MM.1S (cell line): ENCODE data around the gene PRR15L.

Experiments
- DNase-seq: peaks from one replicate; pipeline ENCODE4 v3.0.0-alpha.2; 2015
- H2AFZ ChIP-seq: fragments of 300-600 bp; sonication (generic); 2 replicates; pipeline ENCODE4 v1.6.0; 2016; ENCODE audit warnings: antibody characterized with exemption, low read length
- H3F3A ChIP-seq: fragments of 300-600 bp; sonication (generic); 2 replicates; pipeline ENCODE4 v1.6.1; 2016; ENCODE audit warnings: mild to moderate bottlenecking, antibody characterized with exemption, low read length, moderate library complexity, mixed read lengths; ENCODE audit not compliant: insufficient read depth
- H3K27ac ChIP-seq: fragments of 300-600 bp; sonication (generic); 2 replicates; pipeline ENCODE4 v1.5.1; 2016; ENCODE audit warnings: mild to moderate bottlenecking, low read length
- H3K27me3 ChIP-seq: fragments of 300-600 bp; sonication (generic); replicated peaks from 2 replicates; pipeline ENCODE4 v1.6.0; 2016; ENCODE audit warnings: low read length; ENCODE audit not compliant: insufficient read depth
- H3K36me3 ChIP-seq: fragments of 300-600 bp; sonication (generic); replicated peaks from 2 replicates; pipeline ENCODE4 v1.6.1; 2016; ENCODE audit warnings: mild to moderate bottlenecking, low read length, mixed read lengths; ENCODE audit not compliant: insufficient read depth
- H3K4me1 ChIP-seq: fragments of 300-600 bp; sonication (generic); 2 replicates; pipeline ENCODE4 v1.6.1; 2016; ENCODE audit warnings: low read length, mixed read lengths
- H3K4me2 ChIP-seq: fragments of 300-600 bp; sonication (generic); 2 replicates; pipeline ENCODE4 v1.6.0; 2016; ENCODE audit warnings: low read depth, low read length
- H3K4me3 ChIP-seq: fragments of 300-600 bp; sonication (generic); 2 replicates; pipeline ENCODE4 v1.5.1; 2016; ENCODE audit warnings: low read length, mixed read lengths
- H3K79me2 ChIP-seq: fragments of 300-600 bp; sonication (generic); 2 replicates; pipeline ENCODE4 v1.6.1; 2016; ENCODE audit warnings: mixed run types, low read length, mixed read lengths
- H3K9ac ChIP-seq: fragments of 300-600 bp; sonication (generic); 2 replicates; pipeline ENCODE4 v1.6.1; 2016; ENCODE audit warnings: low read length, mixed read lengths
- H3K9me2 ChIP-seq: fragments of 300-600 bp; sonication (generic); replicated peaks from 2 replicates; pipeline ENCODE4 v1.6.1; 2016; ENCODE audit warnings: mild to moderate bottlenecking, low read length, mixed read lengths; ENCODE audit not compliant: insufficient read depth
- H3K9me3 ChIP-seq: fragments of 300-600 bp; sonication (generic); replicated peaks from 2 replicates; pipeline ENCODE4 v1.6.1; 2016; ENCODE audit warnings: mild to moderate bottlenecking, low read length, mixed read lengths; ENCODE audit not compliant: insufficient read depth
- H4K20me1 ChIP-seq: fragments of 300-600 bp; sonication (generic); 2 replicates; pipeline ENCODE4 v1.6.1; 2016; ENCODE audit warnings: mild to moderate bottlenecking, low read length, moderate library complexity, mixed read lengths; ENCODE audit not compliant: insufficient read depth
- CTCF ChIP-seq: fragments of 300-600 bp; sonication (generic); IDR thresholded peaks from 2 replicates; pipeline ENCODE4 v1.5.1; 2016; ENCODE audit warnings: antibody characterized with exemption, low read length, mixed read lengths
- EZH2 ChIP-seq: fragments of 300-600 bp; sonication (generic); optimal IDR thresholded peaks from 2 replicates; pipeline ENCODE3; 2017; ENCODE audit warnings: low read depth, mild to moderate bottlenecking, antibody characterized with exemption, low read length, mixed read lengths
- EZH2phosphoT487 ChIP-seq: fragments of 300-600 bp; sonication (generic); IDR thresholded peaks from 2 replicates; pipeline ENCODE4 v1.6.1; 2018; ENCODE audit warnings: antibody characterized with exemption, low read length

The PRR15L gene

DNA sequence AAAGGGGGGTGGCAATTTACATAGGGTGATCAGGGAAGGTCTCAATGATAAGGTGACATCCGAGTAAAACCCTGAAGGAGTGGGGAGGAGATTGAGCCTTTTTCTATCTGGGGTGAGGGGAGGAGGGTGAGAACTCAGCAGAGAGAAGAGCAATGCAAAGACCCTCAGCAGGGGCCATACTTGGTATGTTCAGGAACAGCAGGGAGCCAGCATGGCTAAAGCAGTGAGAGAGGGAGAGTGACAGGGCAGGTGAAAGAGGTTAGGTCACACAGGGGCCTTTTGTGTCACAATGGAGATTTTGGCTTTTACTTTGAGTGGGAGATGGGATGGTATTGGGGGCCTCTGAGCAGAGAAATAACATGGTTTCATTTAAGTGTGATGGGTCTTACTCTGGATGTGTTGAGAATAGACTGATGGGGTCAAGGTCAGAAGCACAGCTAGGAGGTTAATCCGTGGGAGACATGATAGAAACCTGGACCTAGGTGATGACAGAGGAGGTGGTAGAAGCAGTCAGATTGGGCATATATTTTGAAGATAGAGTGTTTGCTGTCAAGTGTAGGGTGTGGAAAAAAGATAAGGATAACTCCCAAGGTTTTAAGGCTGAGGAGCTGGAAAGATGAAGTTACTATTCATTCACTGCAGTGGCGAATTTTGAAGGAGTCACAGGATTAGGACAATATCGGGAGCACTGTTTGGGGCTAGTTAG is 55.5 kb downstream of the PRR15L start:
- H3K79me2 ChIP-seq = peaks cover 64% of the 10 kb centered on the region
- no peak for DNase-seq
- H3K4me2 ChIP-seq = no peak overlapping the region
- H2AFZ ChIP-seq = no peak overlapping the region
- no peak overlapping the region for H3K4me3 ChIP-seq
- H3K4me1 ChIP-seq = peaks cover 5% of the 10 kb centered on the region; the same call in 1 of the 2 replicates
- H3K9me3 ChIP-seq = no peaks in the 10 kb centered on the region
- H3K27ac ChIP-seq = no peak overlapping the region
- no peaks in the 10 kb centered on the region for H3F3A ChIP-seq
- no peaks in the 10 kb centered on the region for H3K36me3 ChIP-seq
- H3K9me2 ChIP-seq = no peaks in the 10 kb centered on the region
- no peaks in the 10 kb centered on the region for H3K27me3 ChIP-seq
- no peak overlapping the region for H3K9ac ChIP-seq
- no peaks in the 10 kb centered on the region for H4K20me1 ChIP-seq
- TF ChIP-seq CTCF = no peak
- no peak for TF ChIP-seq EZH2
- no peak for TF ChIP-seq EZH2phosphoT487
